GM10266 (cell line): ENCODE data around the gene PKIB.

Experiments used
- DNase-seq: peaks from one replicate; pipeline ENCODE4 v3.0.0; 2012; ENCODE audit errors: extremely low spot score
- TF ChIP-seq, protein P1 (sequence below): IDR thresholded peaks from 2 replicates; pipeline ENCODE4 v1.5.1; 2012; ENCODE audit warnings: mild to moderate bottlenecking, low read depth; ENCODE audit not compliant: control insufficient read depth, insufficient read depth; ENCODE audit errors: missing control alignments

The PKIB gene, protein sequence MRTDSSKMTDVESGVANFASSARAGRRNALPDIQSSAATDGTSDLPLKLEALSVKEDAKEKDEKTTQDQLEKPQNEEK

DNA sequence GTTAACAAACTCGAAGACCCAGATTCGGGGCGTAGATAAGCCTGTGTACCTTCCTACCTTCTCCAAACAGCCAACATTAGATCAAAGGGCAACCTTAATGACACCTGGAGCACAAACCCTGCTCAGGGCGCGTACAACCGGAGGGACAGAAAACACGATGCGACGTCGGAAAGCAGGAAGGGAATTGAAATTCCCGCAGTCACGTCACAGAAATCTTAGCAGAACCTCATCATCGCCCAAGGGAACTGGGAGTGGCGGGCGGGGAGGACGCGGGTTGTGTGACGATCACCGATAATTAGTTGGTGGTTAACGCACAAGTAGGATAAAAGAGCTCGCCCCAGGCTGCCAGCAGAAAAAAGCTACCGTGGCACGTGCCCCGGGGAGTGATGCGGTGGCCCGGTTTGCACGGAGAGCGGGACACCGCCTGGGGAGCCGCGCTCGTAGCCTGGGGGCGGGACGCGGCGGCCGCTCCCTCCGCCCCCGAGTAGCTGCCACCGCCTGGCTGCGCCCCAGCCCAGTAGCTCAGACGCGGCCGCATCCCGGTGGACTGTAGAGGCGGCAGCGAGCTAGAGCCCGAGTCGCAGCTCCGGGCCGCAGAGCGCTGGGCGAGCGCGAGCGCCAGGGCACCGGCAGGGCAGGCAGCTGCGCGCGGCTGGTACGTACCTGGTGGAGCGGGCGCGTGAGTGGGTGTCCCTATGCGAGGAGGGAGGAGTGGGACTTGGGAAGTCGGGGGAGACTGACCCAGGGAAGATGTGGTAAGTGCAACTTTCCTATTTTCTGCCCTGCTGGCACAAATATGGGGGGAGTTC lies at the start of gene PKIB:
PKIB (plus strand) TSS at position 525 of the 809 bp plus-strand sequence. CDS start 107,390 bp downstream, outside the sequence.
- TF ChIP-seq, protein P1, sequence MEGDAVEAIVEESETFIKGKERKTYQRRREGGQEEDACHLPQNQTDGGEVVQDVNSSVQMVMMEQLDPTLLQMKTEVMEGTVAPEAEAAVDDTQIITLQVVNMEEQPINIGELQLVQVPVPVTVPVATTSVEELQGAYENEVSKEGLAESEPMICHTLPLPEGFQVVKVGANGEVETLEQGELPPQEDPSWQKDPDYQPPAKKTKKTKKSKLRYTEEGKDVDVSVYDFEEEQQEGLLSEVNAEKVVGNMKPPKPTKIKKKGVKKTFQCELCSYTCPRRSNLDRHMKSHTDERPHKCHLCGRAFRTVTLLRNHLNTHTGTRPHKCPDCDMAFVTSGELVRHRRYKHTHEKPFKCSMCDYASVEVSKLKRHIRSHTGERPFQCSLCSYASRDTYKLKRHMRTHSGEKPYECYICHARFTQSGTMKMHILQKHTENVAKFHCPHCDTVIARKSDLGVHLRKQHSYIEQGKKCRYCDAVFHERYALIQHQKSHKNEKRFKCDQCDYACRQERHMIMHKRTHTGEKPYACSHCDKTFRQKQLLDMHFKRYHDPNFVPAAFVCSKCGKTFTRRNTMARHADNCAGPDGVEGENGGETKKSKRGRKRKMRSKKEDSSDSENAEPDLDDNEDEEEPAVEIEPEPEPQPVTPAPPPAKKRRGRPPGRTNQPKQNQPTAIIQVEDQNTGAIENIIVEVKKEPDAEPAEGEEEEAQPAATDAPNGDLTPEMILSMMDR: no peak
- DNase-seq: peak; percentile 49

DNA sequence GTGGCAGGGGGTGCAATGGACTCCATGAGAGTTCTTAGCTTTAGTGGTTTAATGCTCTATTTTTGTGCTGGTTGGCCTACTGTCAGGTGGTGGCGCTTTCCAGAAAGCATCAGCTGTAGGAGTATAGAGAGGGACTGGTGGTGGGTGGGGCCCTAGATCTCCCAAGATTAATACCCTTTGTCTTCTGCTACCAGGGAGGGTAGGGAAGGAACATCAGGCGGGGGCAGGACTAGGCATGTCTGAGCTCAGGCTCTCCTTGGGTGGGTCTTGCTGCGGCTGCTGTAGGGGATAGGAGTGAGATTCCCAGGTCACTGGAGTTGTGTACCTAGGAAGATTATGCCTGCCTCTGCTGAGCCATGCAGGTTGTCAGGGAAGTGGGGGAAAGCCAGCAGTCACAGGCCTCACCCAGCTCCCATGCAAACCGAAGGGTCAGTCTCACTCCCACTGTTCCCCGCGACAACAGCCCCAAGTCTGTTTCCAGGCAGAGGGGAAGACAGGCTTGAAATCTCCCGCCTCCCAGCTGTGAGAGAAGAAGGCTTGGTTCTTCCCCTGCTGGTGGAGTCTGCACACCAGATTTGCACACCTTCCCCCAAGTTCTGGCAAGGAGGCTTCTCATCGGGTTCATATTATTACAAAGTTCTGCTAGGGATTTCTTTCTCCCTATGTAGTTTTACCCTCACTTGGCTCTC lies 46.7 kb upstream of the PKIB start:
- TF ChIP-seq, protein P1: no peak
- DNase-seq: no peak

DNA sequence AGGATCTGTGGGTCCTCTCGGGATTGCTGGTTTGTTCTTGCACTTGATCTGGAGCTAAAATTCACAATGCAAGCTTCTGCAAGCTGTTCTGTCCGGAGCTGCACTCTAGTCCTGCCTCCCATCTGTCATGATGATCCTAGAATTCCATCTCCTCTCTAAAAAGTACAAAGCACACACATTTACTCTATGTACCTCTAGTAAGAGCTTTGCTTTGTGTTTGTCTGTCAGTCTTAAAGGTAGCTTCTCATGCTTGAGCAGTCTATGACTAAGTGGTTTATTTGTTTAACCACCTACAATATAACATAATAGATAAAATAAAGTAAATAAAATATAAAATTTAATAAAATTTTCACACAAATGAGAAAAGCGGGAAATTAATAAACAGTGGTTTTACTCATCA lies 46.0 kb upstream of the PKIB start:
- no peak for DNase-seq
- TF ChIP-seq, protein P1: no peak

DNA sequence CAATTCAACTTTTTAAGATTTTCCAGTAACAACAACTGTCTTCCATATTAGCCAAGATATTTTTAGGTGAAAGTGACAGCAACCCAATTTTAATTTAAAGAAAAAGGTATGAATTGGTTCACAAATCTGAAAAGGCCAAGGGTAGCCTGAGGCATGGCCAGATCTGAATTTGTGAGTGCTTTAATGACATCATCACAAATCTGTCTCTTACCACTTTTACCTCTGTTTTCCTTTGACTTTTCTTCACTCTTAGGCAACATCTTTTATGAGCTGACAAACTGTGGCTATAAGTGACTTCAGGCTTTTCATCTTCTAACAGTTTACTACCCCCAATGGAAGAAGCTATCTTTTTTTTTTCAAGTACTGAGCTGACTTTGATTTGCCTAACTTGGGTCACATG lies 44.5 kb upstream of the PKIB start:
- TF ChIP-seq, protein P1: no peak
- DNase-seq: no peak

DNA sequence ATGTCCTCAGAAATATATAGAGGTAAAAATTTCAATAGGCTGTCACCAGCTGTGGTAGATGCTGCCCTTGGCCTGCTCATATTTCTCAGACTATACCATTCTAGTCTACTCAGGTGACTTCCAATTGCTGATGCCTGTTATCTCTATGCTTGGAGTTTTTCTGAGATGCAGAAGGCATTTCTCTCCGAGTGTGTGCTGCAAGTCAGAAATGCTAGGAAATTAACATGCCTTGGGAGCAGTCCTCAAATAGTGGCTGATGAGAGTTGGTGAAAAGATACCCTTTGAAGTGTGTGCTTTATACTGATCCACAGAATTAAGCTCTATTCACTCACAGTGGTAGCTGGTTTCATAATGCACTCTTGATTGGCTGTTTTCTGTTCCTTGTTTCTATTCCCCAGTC lies 43.2 kb upstream of the PKIB start:
- TF ChIP-seq, protein P1: no peak
- no peak for DNase-seq

DNA sequence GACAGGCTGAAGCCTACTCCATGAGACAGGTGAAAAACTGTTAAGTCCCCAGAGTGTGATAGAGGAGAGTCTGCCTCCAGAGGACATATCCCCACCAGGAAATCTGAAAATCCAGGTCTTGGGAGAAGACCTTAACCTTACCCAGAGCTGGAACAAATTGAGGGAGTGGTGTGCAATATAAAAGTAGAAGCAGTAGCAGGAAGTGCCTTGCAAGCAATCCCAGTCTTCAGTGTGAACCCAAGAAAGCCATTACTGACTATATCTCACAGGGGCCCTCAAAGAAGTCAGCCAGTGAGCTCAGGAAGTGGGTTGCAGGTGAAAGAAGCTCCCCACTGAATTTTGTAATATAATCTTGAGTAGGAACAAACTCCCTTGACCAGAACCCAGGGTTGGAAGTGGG lies 41.9 kb upstream of the PKIB start:
- DNase-seq: no peak

More for the DNA sequence above, 41.9 kb upstream of the PKIB start:
- TF ChIP-seq, protein P1: no peak
